A673 (cell line): Measurements from ENCODE around the gene LRRC46. TPM values are rescaled to one million over a fixed set of nuclear protein-coding genes. Genes with fewer than 3 reads are reported as not detected.

ENCODE experiments used
- BruUV-seq: library from RNA; stranded (reverse); fragments of 400-500 nt; replicated peaks from 2 replicates; lab custom pipeline; 2021; lab: Mats Ljungman, UMichigan
- CTCF ChIA-PET: fragments of 300-600 bp; sonication (Branson Sonifier 250); formaldehyde crosslinking; loops from one replicate; lab custom pipeline; 2022; ENCODE audit warnings: antibody characterized with exemption; lab: Charles Lee
- POLR2A ChIA-PET: fragments of 300-600 bp; sonication (Branson Sonifier 250); formaldehyde crosslinking; loops from one replicate; lab custom pipeline; 2022; ENCODE audit warnings: antibody characterized with exemption; ENCODE audit not compliant: low non-redundant PET; lab: Charles Lee
- DNase-seq: peaks from one replicate; pipeline ENCODE4 v3.0.0-alpha.2; 2015; ENCODE audit warnings: low spot score
- H3K27ac ChIP-seq: fragments of 200-600 bp; sonication (generic); 2 replicates; pipeline ENCODE4 v1.5.1; 2016; ENCODE audit warnings: mixed run types, low read depth, mild to moderate bottlenecking, mixed read lengths, antibody characterized with exemption, low read length; ENCODE audit not compliant: poor library complexity, severe bottlenecking
- H3K27me3 ChIP-seq: fragments of 200-600 bp; sonication (generic); replicated peaks from 2 replicates; pipeline ENCODE4 v1.6.1; 2017; ENCODE audit warnings: mixed run types, low read depth, mild to moderate bottlenecking, mixed read lengths, antibody characterized with exemption, low read length; ENCODE audit not compliant: insufficient read depth, poor library complexity
- H3K36me3 ChIP-seq: fragments of 200-600 bp; sonication (generic); 2 replicates; pipeline ENCODE4 v1.6.1; 2016; ENCODE audit warnings: mixed run types, mild to moderate bottlenecking, mixed read lengths, antibody characterized with exemption, low read length; ENCODE audit not compliant: insufficient read depth, poor library complexity, severe bottlenecking
- H3K4me1 ChIP-seq: fragments of 200-600 bp; sonication (generic); 2 replicates; pipeline ENCODE4 v1.6.1; 2017; ENCODE audit warnings: mixed run types, mild to moderate bottlenecking, mixed read lengths, antibody characterized with exemption, low read length; ENCODE audit not compliant: insufficient read depth, poor library complexity, severe bottlenecking
- H3K4me3 ChIP-seq: fragments of 200-600 bp; sonication (generic); 2 replicates; pipeline ENCODE4 v1.5.1; 2016; ENCODE audit warnings: low read depth, mixed run types, mild to moderate bottlenecking, mixed read lengths, low read length; ENCODE audit not compliant: poor library complexity, severe bottlenecking
- H3K9me3 ChIP-seq: fragments of 200-600 bp; sonication (generic); 2 replicates; pipeline ENCODE4 v1.6.1; 2016; ENCODE audit warnings: mixed run types, low read depth, mild to moderate bottlenecking, mixed read lengths, antibody characterized with exemption, low read length; ENCODE audit not compliant: poor library complexity, severe bottlenecking
- EZH2 ChIP-seq: fragments of 200-600 bp; sonication (generic); IDR thresholded peaks from 2 replicates; pipeline ENCODE4 v1.6.1; 2017; ENCODE audit warnings: borderline replicate concordance, low read depth, mild to moderate bottlenecking, mixed read lengths, antibody characterized with exemption, low read length; ENCODE audit not compliant: poor library complexity, severe bottlenecking
- intact Hi-C: fragments of 100-400 bp; cut with micrococcal nuclease; formaldehyde crosslinking; loops from one replicate; pipeline ENCODE4 v1.10.0; 2022; ENCODE audit not compliant: unreplicated experiment
- total RNA-seq: library from RNA; stranded (reverse); gene quantifications from 2 replicates; pipeline ENCODE4 v1.2.3, GENCODE V29; 2021
- TF ChIP-seq, protein P1 (sequence below): fragments of 300-800, 200-600 bp; sonication (generic); conservative IDR thresholded peaks from 2 replicates; pipeline ENCODE4 v1.5.1; 2017; ENCODE audit warnings: low read depth, mild to moderate bottlenecking, antibody characterized with exemption, low read length, moderate library complexity, mixed read lengths

The LRRC46 gene
- total RNA-seq, 1 experiment from 2014 or later = 1.1 TPM

DNA sequence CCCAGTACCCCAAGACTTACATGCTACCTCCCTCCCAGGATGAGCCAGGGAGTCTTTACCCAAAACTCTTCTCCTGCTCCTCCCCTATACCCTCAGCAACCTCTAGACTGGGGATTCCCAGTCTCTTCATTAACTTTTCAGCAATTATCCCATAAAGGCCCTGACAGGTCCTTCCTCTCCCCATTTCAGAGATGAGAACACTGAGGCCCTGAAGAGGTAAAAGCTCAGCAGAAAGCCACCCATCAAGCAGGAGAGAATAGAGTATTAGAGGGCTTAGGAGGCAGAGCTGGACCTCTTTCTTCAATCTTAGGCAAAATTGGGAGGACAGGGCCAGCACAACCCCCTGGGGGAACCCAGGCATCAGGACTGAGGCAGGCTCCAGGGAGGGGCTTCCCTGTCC lies 25.4 kb downstream of the LRRC46 start:
- Histone ChIP-seq H3K9me3 (no peaks in the 10 kb centered on the region), H3K27ac (no peak overlapping the region), H3K27me3 (peaks cover 38% of the 10 kb centered on the region), H3K4me3 (no peak overlapping the region), H3K4me1 (no peaks in the 10 kb centered on the region), H3K36me3 (no peaks in the 10 kb centered on the region)
- no peak for DNase-seq
- intact Hi-C loops = no loop called here
- no TSS peak for BruUV-seq
- TF ChIP-seq EZH2 = no peak
- TF ChIP-seq, protein P1, sequence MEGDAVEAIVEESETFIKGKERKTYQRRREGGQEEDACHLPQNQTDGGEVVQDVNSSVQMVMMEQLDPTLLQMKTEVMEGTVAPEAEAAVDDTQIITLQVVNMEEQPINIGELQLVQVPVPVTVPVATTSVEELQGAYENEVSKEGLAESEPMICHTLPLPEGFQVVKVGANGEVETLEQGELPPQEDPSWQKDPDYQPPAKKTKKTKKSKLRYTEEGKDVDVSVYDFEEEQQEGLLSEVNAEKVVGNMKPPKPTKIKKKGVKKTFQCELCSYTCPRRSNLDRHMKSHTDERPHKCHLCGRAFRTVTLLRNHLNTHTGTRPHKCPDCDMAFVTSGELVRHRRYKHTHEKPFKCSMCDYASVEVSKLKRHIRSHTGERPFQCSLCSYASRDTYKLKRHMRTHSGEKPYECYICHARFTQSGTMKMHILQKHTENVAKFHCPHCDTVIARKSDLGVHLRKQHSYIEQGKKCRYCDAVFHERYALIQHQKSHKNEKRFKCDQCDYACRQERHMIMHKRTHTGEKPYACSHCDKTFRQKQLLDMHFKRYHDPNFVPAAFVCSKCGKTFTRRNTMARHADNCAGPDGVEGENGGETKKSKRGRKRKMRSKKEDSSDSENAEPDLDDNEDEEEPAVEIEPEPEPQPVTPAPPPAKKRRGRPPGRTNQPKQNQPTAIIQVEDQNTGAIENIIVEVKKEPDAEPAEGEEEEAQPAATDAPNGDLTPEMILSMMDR = no peak
- ChIA-PET CTCF (no interaction called here), POLR2A (no interaction called here)

DNA sequence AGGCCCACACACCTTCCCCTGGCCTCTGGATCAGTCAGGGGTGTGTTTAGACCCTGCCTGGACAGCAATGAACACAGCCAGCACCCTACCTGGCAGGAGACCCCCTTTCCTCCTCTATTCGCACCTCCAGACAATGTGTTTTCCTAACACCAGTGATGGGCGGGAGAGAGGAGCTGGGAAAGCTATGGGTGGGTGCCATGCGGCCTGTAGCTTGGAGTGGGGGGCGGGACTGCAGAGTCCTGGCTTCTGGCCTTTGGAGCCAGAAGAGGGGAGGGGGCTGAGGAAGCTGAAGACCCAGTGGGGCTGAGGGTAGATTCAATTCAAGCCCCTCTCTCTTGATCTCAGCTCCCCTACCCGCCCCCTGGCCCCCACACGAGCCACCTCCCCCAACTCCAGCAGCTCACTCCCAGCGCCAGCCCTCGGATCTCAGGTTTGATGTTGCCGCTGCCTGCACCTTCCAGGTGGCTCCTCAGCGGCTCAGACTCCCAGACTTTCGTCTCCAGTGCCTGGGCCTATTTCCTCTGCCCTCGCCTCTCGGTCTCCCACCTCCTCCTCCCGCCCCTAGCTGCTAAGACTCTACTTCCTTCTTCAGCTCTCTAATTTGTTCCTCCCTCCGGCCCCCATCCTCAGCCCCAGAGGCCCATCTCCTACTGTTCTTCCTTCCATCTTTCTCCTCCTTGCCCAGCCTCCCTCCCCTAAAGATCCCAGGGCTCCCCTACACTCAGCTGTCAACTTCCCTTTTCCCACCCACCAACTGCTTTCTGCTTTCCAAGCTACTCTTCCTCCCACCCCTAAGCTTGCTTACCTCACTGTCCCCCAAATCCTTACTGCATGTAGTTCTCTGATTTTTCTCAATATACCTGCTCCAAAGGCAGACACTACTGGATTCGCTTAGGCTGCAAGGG lies 26.3 kb downstream of the LRRC46 start:
- Histone ChIP-seq H3K27ac (no peak overlapping the region), H3K4me3 (no peak overlapping the region), H3K4me1 (no peaks in the 10 kb centered on the region), H3K27me3 (peaks cover 28% of the 10 kb centered on the region), H3K36me3 (no peaks in the 10 kb centered on the region), H3K9me3 (no peaks in the 10 kb centered on the region)
- CTCF ChIA-PET = no interaction called here
- TF ChIP-seq, protein P1 = no peak
- no peak for TF ChIP-seq EZH2
- DNase-seq = no peak
- no TSS peak for BruUV-seq
- POLR2A ChIA-PET = no interaction called here
- intact Hi-C loops = no loop called here

DNA sequence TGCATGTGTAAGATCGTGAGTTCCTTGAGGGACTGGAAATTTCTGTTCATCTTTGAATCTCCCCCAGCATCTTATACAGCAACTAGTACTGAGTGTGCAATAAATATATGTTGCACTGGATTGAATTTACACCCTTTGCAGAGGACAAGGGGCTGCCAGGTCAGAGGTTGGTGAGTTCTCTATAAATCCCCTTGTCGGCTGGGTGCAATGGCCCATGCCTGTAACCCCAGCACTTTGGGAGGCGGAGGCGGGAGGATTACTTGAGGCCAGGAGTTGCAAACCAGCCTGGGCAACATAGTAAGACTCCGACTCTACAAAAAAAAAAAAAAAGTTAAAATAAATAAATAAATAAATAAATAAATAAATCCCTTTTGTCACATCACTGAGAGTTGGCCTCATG lies 28.9 kb downstream of the LRRC46 start:
- Histone ChIP-seq H3K9me3 (no peaks in the 10 kb centered on the region), H3K27ac (no peak overlapping the region), H3K4me1 (peaks cover 9% of the 10 kb centered on the region), H3K36me3 (no peaks in the 10 kb centered on the region), H3K4me3 (no peak overlapping the region), H3K27me3 (peaks cover 2% of the 10 kb centered on the region)
- BruUV-seq = no TSS peak
- no peak for DNase-seq
- TF ChIP-seq, protein P1 = no peak
- no peak for TF ChIP-seq EZH2
- ChIA-PET CTCF (no interaction called here), POLR2A (no interaction called here)
- intact Hi-C loops = no loop called here
